GM19467 (cell line): ENCODE measurements around the gene C15orf40.

Experiments
- ATAC-seq: cut with Tn5 transposase; IDR thresholded peaks from one replicate; pipeline ENCODE4 v1.9.1; 2021; ENCODE audit warnings: mild to moderate bottlenecking, moderate library complexity; ENCODE audit not compliant: unreplicated experiment

Gene C15orf40

DNA sequence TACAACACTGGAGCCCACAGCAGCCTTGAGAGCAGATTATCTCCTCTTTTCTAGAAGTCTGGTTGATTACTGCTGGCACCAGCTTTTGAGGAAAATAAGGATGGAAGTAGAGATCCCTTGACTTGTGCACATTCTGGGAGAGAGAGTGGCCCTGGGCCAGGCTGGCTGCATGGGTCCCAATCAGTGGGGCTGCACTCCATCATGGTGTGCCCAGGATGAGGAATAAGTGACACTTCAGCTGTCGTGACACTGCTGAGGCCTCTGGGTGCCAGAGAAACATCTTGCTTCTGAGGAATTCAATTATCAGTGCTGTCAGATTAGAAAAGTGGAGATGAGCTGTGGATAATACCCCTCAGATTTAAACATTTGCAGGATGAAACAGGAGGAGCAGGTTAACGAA, 16.4 kb downstream of the C15orf40 start:
- no peak for ATAC-seq

DNA sequence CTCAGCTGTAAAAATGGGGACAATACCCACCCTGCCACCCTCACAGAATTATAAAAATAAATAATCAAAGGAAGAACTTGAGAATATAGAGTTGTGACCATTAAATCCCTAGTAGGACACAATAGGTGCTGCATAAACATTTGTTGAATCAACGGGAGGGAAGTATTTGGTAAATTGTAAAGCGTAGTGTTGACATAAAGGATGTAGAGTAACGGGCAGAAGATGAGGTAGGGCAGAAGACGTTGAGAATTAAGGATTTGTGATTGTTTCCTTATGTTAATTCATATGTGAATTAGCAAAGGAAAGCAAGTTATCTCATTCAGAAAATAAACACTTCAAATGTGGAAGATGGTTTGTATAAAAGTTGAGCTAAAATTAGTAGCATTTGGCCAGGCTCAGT, 18.3 kb downstream of the C15orf40 start:
- no peak for ATAC-seq

DNA sequence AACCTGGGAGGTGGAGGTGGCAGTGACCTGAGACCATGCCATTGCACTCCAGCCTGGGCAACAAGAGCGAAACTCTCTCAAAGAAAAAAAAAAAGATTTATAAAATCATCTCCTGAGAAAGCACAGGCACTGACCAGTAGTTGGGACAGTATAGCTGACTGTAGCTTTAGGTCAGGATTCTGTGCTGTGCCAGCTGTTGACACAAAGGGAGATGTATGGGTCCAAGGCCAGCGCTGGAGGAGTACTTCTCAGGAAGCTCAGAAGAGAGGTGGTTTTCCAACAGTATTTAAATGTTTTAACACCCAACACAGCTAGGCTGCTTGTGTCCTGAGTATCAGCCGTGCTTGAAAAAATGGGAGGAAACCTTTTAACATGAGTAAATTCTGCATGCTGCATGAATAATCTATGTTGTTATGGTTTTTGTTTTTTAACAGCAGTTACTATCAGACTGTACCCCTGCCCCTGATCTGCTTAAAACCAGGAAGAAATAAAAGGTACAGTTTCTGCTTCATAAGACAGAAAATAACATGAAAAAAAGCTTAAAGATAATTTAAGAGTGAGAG, 18.9 kb downstream of the C15orf40 start:
- no peak for ATAC-seq

DNA sequence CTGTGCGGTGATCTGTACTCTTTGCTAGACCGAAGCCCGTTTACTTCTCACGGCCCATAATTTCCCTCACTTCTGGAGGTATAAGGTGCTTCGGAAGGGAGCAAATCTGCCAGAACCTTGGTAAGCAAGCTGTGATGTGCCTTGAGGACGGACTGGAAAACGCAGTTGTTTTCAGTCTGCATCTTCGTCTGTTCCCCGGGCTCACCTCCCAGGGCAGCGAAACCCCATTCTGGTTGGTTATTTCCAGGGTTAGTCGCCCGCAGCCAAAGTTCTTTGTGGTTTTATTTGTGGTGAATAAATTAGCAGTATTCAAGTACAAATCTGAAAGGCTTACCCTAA, 25.0 kb downstream of the C15orf40 start:
- ATAC-seq = peak; percentile 17

DNA sequence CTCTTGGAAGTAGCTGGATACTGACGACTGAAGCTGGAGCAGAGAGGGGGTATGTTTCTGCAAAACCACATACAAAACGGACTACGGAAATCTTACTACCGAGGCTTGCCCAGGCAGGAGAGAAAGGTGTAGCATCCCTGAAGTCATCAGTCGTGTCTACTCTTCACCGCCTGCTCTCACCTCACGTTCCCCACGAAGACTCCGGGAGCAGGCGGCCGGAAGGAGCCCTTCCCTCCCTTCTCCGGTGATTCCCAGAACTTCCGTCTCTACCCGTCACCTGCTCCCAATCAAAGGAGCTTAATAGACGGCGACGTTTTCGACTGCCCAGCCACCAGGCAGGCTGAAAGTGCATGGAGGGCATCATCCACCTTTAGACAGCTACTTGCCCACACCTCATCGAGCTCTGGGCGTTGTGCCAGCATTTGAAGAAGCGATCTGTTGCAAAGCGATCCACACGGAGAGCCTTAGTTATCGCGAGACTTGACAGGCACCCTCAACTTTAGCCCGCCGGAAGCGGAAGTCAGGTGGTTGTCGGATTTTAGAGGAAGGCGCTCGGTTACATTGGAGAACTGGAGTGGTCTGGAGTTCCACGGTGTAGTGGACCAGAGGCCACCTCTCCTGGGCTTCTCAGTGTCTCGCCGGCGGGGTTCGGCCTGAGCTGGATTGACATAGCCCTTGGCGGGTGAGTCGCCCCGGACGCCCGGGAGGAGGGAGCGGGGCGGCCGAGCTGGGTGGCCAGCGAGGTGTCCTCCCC, 25.6 kb downstream of the C15orf40 start, which contains the start of gene RAMAC:
Gene RAMAC (plus strand): TSS at position 523 of the 754 bp plus-strand sequence. CDS start 2,809 bp downstream, outside the sequence.
- peak; percentile 95 for ATAC-seq

DNA sequence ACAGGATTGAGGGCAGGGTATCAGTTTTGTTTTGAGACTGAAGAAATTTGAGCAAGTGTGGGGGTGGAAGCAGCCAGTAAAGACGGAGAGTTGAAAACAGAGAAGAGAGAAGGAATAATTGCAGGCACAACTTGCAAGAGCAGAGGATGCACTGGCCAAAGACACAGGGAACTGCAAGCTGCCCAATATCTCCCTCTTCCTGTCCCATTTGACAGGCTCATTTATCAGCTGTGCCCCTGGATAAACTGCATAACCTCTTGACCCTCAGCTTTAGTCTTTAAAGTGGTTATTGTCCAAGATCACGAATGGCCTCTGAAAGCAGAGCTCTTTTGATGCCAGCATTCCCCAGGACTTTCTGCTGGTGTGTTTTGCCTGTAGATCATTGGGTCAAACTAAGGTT, 30.5 kb downstream of the C15orf40 start:
- no peak for ATAC-seq

DNA sequence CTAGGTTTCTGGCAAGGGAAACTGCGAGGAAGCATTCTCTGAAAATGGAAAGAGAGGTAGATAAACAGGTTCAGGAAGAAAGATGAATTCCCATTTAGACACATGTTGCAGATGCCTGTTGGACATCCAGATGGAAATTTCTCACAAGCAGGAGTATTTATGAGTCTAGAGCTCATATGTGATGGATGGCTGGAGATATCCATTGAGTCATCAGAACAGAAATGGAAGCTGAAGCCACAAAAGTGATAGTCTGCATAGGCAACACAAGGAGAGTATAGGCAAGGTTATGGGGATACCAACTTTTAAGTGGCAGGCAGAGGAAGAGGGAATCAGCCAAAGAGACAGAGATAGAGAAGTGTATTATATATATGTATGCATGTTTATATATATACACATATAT, 31.7 kb downstream of the C15orf40 start:
- ATAC-seq = no peak

DNA sequence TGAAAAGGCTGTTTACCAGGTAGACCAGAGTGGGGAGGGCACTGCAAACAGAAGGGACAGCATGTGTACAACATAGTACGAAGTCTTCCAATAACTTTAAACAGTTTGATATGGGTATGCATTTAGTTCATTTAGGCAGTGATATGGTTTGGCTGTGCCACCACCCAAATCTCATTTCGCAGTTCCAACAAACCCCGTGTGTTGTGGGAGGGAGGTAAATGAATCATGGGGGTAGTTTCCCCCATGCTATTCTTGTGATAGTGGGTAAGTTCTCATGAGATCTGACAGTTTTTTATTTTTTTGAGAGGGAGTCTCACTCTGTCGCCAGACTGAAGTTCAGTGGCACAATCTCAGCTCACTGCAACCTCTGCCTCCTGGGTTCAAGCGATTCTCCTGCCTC, 33.0 kb downstream of the C15orf40 start:
- ATAC-seq = no peak

DNA sequence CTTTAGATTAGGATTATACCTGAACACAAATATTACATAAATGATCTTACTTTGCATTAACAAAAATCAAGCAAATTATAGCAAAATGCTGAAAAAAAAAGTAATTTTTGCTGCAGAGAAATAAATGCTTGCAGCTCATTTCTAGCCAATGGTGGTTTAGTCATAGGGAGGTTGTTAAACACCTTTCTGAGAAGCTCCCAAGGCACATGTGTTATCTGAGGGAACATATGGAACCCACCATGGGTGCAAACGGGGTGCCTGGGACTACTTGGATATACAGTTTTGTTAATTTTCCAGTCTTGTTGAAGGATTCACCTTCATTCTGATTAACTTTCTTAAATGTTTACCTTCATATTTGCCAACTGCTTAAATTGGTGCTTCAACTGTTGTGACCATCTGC, 34.4 kb downstream of the C15orf40 start:
- no peak for ATAC-seq

DNA sequence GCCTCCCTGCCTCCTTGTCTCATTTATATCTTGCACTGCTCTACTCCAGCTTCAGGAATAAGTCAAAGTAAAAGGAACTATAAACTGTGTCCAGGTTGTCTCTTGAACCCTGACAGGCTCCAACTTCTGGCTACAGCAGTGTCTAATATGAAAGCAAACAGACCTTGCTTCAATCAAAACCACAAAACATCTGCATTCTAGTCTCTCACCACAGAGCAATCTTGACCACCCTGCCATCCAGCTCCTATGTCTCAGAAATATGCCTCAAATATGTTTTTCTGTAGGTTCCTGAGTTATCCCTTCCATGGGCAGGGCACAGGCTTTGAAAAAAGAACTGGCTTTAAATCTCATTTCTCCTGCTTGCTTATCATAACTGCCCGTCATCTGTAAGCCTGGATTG, 38.4 kb downstream of the C15orf40 start:
- no peak for ATAC-seq

DNA sequence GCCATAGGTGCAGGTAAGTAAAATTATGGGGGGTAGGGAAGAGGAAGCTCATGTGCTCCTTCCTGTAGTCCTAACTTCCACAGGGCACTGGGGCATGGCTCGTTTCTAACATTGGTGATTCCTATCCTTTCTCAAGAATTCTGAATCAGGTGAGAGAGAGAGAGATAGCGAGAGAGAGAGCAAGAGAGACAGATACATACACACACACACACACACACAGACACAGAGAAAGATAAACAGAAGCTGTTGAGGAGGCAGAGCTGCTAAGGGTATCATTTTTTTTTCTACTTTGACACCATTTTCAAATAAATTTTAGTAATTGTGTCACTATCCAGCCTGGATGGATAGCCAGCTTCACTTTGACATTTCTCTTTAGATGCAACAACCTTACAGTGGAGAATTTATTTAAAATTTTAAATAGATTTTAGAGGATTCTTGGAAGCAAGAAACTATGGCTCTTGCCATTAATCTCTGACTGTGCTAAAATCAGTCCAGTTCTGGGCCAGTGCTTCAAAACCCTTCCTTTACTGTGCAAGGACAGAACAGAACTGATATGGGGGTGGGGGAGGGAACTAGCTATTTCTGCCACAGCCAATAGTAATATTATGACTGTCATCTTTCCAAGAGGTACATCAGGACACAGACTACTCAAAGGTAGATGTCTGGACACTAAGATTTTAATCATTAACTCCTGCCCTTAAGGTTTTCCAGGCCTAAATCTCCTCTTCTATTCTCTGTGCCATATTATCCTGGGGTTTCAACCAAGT, 40.0 kb downstream of the C15orf40 start:
- ATAC-seq = no peak

DNA sequence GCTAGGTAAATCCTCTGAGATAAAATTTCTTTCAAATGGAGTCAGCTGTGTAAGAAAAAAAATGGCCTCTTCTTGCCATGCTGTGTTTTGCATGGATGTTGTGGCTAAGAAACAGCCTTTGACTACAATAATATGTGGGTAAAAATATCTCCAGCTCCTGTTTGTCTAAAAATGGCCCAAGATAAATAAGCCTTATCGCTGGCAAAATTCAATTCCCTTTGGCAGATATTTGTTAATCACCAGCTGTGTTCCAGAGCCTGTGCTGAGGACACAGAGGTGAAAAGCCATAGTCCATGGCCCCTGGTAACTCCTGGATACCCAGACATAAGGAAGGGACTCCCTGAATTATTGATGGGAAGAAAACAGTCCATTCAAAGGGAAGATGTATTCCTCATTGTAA, 40.7 kb downstream of the C15orf40 start:
- ATAC-seq = no peak

DNA sequence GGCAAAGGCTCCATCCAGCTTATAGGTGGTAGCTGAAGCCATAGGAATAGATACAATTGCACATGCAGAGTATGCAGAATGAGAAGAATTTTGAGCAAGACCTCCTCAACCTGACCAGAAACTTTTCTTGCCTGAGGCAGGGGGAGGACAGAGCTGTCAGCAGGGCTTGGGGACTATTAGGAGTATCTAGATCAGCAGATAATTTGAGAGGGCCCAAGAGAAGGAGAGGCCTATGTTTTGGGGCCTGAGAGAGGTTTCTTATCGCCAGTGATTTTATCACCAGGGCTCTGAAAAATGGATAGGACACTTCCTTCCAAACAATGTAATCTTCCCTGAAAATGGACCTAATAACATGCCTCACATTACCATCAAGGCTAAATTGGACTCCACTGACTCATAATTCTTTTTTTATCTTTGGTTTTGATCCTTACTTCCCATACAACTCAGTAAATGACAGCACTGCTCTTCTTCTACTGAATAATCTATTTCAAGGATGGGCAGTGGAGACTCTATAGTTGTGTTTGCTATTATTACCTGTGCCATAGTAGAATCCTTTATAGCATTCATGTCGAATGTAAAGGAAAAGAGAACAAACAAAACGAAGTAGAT, 41.3 kb downstream of the C15orf40 start:
- ATAC-seq = no peak

DNA sequence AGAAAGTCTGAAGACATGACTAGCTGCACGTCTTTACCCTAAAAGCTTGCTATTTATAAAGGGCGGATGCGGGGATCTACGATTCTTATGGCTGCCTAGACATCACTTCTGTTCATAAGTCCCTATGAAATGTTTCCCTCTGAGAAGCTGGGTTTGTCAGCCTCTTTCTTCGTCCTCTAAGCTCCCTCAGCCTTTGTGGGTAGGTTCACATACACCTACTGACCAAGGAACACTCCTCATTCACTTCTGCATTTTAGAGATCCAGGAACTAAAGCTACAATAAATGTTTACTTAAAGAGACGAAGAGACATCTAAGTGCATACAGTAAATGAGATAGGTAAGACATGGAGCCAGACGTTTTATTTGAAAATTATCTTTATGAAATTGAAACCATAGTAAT, 42.1 kb downstream of the C15orf40 start:
- no peak for ATAC-seq

DNA sequence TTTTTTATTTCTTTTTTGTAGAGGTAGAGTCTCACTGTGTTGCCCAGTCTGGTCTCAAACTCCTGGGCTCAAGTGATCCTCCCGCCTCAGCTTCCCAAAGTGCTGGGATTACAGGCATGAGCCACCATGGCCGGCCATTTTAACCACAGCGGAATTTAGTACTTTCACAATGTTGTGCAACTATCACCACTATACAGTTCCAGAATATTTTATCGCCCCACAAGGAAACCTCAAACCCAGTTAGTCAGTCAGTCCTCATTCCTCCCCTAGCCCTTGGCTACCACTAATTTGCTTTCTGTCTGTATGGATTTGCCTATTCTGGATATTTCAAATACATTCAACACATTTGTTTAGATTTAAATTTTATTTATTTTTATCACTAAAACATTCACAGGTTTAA, 43.4 kb downstream of the C15orf40 start:
- ATAC-seq = no peak

DNA sequence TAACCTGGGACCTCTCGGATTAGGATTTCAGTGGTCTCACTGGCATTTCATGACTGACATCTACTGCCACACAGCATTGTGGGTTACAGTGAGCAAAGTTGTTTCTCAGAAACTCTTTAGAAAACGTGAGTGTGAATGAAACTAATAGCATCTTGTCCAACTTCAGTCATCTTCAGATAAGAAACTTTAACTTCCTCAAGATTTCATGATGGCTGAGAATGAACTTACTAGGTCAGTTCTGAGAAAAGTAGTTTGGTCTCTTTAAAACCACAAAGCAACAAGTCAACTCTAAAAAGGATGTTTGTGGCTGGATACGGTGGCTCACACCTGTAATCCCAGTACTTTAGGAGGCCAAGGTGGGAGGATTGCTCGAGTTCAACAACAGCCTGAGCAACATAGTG, 44.8 kb downstream of the C15orf40 start:
- peak; percentile 76 for ATAC-seq

DNA sequence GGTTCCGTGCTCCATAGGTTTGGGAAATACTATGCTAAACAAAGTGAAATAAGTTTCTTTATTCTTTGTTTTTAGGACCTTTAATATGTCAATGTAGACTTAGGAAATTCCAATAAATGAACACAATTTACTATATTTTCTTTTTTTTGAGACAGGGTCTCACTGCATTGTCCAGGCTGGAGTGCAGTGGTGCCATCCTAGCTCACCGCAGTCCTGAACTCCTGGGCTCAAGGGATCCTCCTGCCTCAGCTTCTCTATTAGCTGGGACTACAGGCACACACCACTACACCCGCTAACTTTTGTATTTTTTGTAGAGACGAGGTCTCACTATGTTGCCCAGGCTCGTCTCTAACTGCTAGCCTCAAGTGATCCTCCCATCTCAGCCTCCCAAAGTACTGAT, 46.5 kb downstream of the C15orf40 start:
- ATAC-seq = no peak

DNA sequence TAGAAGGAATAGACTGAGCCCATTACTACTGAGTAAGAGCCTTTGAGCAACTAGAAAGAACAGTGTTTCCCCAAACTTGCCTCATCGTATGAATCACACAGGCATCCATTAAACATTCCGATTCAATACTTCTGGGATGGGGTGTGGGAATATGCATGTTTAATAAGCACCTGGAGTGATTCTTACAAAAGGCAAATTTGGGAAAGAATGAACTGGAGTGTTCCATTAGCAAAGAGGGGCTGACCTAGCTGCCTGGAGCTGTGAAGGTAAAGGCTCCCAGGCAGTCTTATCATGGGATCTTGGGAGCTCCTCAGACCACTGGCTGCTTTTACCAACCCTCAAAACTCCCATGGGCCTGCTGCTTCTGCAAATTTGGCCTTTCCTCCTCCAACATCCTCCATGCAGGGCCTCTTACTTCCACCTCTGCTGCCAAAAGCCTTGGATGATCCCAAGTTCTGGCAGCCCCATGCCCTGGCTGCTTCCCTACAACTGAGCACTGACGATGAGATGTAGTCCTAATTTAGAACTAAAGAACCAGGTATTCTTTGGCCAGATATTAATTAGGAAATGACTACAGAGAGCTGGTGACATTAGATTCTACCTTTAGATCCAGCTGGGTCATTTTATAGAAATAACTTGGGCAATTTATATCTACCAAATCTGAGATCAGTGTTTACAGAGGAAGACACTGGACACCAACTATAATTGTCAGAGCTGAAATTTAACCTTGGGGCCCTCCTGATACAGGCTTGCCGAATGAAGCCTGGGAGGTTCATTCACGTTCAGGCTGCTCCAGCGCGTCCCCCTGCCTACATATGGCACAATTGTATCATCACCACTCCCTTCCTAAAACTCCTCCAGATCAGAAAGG, 47.7 kb downstream of the C15orf40 start:
- no peak for ATAC-seq

DNA sequence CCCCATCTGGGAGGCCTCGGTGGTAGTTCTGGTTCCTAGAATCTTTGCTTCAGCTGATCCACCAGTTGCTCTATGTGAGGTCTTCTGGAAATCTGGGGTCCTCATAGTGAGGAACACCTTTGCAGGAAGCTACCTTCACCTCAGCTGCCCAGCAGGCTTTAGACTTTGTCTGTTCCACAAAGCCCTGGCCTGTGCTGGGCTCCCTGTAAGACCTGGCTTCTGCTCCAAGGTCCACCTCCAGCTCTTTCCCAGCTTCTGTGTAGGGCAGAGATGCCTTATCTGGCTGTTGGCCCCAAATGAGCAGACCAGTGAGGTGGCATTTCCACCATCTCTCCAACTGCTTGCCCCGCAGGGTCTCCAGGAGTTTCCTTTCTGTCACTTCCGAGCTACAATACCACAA, 50.7 kb downstream of the C15orf40 start:
- ATAC-seq = no peak

DNA sequence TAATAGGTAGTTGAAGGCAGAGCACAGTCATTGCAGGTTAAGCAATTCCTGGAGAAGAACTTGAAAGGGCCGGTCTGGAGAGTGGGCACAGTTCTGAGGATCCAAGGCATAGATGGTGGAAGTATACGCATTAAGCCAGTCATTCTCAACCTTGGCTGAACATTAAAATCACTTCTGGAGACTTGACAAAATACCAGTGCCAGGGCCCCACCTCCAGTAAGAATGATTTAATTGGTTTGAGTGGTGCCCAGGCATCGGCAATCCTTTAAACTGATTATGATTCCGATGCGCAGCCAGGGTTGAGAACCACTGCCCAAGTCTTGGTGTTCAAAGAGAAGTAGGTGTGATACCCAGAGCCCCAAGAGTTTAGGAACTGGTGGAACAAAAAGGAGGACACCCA, 52.0 kb downstream of the C15orf40 start:
- no peak for ATAC-seq

DNA sequence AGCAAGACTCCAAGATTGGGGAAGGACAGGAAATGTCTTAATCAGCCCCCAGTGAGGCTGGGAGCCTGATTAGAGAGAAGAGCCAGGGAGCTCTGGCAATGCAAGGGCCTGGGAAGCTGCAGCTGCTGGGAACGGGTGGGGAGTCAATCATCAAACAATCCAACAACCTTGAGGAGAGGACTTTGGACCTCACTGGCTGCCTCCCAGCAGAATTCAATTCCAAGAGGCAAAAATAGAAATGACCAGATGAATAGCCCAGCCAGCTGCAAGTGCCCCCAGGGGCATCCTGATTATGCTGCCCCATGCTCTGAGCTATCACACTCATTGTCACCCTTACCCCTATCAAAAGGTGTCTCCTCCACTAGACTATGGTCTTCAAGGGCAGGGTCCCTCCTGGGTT, 52.8 kb downstream of the C15orf40 start:
- ATAC-seq = no peak
